HG03565 (cell line): ENCODE data around the gene PABPN1.
A peak's percentile ranks its signal among the peaks of the same experiment; 100 is the strongest.
"Not testable (repeated sequence)": the region's sequence is repeated elsewhere in the genome, so short reads cannot be mapped to it uniquely, and the experiment has no call there.

ENCODE experiments used
- ATAC-seq: cut with Tn5 transposase; IDR thresholded peaks from one replicate; pipeline ENCODE4 v1.9.1; 2021; ENCODE audit warnings: mild to moderate bottlenecking, moderate library complexity; ENCODE audit not compliant: unreplicated experiment

The PABPN1 gene

GRCh38 chr14:23301288-23301968 lies 19.8 kb upstream of the PABPN1 start:
- peak; percentile 74 for ATAC-seq

- no peak for ATAC-seq
These were observed 19.3 kb upstream of the PABPN1 start for GRCh38 chr14:23301969-23302289.

GRCh38 chr14:23302290-23303225 lies 18.7 kb upstream of the PABPN1 start, which contains the start of gene PPP1R3E:
PPP1R3E (minus strand) TSS chr14:23302859; CDS start chr14:23302576, 283 bp downstream.
- ATAC-seq, result no peak

GRCh38 chr14:23306412-23307145 lies 14.7 kb upstream of the PABPN1 start, which contains the start of gene BCL2L2:
BCL2L2 (plus strand) TSS chr14:23306833; CDS start chr14:23307768, 935 bp downstream.
- no peak for ATAC-seq

- ATAC-seq, result no peak
These were observed 14.1 kb upstream of the PABPN1 start for GRCh38 chr14:23307146-23307530.

GRCh38 chr14:23307687-23308644 lies 13.3 kb upstream of the PABPN1 start:
- ATAC-seq, result no peak

GRCh38 chr14:23308721-23309445 lies 12.4 kb upstream of the PABPN1 start:
- no peak for ATAC-seq

- no peak for ATAC-seq
These were observed 10.7 kb upstream of the PABPN1 start for GRCh38 chr14:23310546-23310945.

- ATAC-seq, result no peak
These were observed 5.0 kb upstream of the PABPN1 start for GRCh38 chr14:23316300-23316699.

GRCh38 chr14:23319746-23320583 lies 1.3 kb upstream of the PABPN1 start:
- no peak for ATAC-seq

GRCh38 chr14:23321572-23322547 lies 603 bp downstream of the PABPN1 start:
- no peak for ATAC-seq

- ATAC-seq, result no peak
These were observed 1.6 kb downstream of the PABPN1 start for GRCh38 chr14:23322568-23323517.

GRCh38 chr14:23323838-23324454 lies 2.7 kb downstream of the PABPN1 start:
- ATAC-seq, result no peak

GRCh38 chr14:23324455-23324846 lies 3.2 kb downstream of the PABPN1 start:
- no peak for ATAC-seq

GRCh38 chr14:23324993-23325392 lies 3.7 kb downstream of the PABPN1 start:
- no peak for ATAC-seq

GRCh38 chr14:23325746-23326145 lies 4.5 kb downstream of the PABPN1 start:
- not testable (repeated sequence) for ATAC-seq
